HepG2 (cell line): ENCODE measurements around the gene COX4I1. TPM values are rescaled to one million over a fixed set of nuclear protein-coding genes. Genes with fewer than 3 reads are reported as not detected.

ENCODE experiments used
- ATAC-seq: fragments of 200-7000 bp; cut with Tn5 transposase; 3 replicates; pipeline ENCODE4 v1.9.1; 2020; ENCODE audit warnings: mild to moderate bottlenecking, moderate library complexity
- BruUV-seq: library from RNA; stranded (reverse); fragments of 400-500 nt; replicated peaks from 2 replicates; lab custom pipeline; 2021; lab: Mats Ljungman, UMichigan
- CTCF ChIA-PET: fragments of 300-600 bp; formaldehyde crosslinking; extraction: SDS; loops from one replicate; lab custom pipeline; 2021; ENCODE audit warnings: low total read pairs, inconsistent platforms, low intra/inter-chr PET ratio; lab: Yijun Ruan, JAX
- POLR2A ChIA-PET: fragments of 350-600 bp; sonication (Branson Sonifier 250); formaldehyde crosslinking; loops from one replicate; lab custom pipeline; 2020; ENCODE audit warnings: antibody characterized with exemption, inconsistent platforms; lab: Yijun Ruan, JAX
- DNase-seq: peaks from one replicate; pipeline ENCODE4 v3.0.0-alpha.2; 2015; ENCODE audit warnings: low spot score
- FAIRE-seq: peaks from 3 replicates; lab custom pipeline; 2011; peaks lifted over from hg19 to GRCh38; lab: Jason Lieb, UNC
- H2AFZ ChIP-seq: one replicate; pipeline ENCODE4 v1.6.1; 2011; ENCODE audit warnings: low read length, inconsistent platforms
- H3K27ac ChIP-seq: fragments of 300-600 bp; 3 replicates; pipeline ENCODE4 v1.8.0; 2011; ENCODE audit warnings: mixed run types, mild to moderate bottlenecking, mixed read lengths, low read length, inconsistent platforms; ENCODE audit not compliant: insufficient read depth; ENCODE audit errors: extremely low read length
- H3K27me3 ChIP-seq, 2 experiments: fragments of 200-600 bp in 1 of 2; 2 replicates in 1 of 2; 3 replicates in 1 of 2; pipeline versions ENCODE4 v1.6.0 to v1.8.0; 2011; ENCODE audit warnings: low read length in 2 of 2, mild to moderate bottlenecking in 2 of 2, moderate library complexity in 2 of 2, inconsistent platforms in 1 of 2; ENCODE audit not compliant: insufficient read depth in 2 of 2, control insufficient read depth in 1 of 2
- H3K36me3 ChIP-seq, 2 experiments: fragments of 200-600 bp in 1 of 2; replicated peaks in 1 of 2; 2 replicates in 1 of 2; 3 replicates in 1 of 2; pipeline versions ENCODE4 v1.5.1 to v1.8.0; 2011; ENCODE audit warnings: low read length in 2 of 2, inconsistent platforms in 1 of 2; ENCODE audit not compliant: insufficient read depth in 2 of 2, control insufficient read depth in 1 of 2
- H3K4me1 ChIP-seq: 2 replicates; pipeline ENCODE4 v1.5.1; 2012; ENCODE audit warnings: low read length, inconsistent platforms; ENCODE audit not compliant: insufficient read depth
- H3K4me2 ChIP-seq: 2 replicates; pipeline ENCODE4 v1.6.0; 2011; ENCODE audit warnings: low read depth, low read length, inconsistent platforms
- H3K4me3 ChIP-seq, 3 experiments: fragments of 200-600 bp in 1 of 3; sonication (generic), shearing (Covaris generic) in 1 of 3; replicated peaks in 1 of 3; 2 replicates each; pipeline ENCODE4 v1.5.1; 2011 to 2016; ENCODE audit warnings: low read length in 3 of 3, inconsistent platforms in 2 of 3, low read depth in 2 of 3, mild to moderate bottlenecking in 2 of 3, control low read depth in 1 of 3, mixed read lengths in 1 of 3; ENCODE audit not compliant: insufficient read depth in 1 of 3
- H3K79me2 ChIP-seq: one replicate; pipeline ENCODE4 v1.6.1; 2011; ENCODE audit warnings: low read length, inconsistent platforms; ENCODE audit not compliant: insufficient read depth
- H3K9ac ChIP-seq: 2 replicates; pipeline ENCODE4 v1.6.0; 2011; ENCODE audit warnings: mild to moderate bottlenecking, low read depth, low read length, inconsistent platforms; ENCODE audit not compliant: insufficient read depth
- H3K9me3 ChIP-seq: 2 replicates; pipeline ENCODE4 v1.5.1; 2012; ENCODE audit warnings: mild to moderate bottlenecking, low read length
- H4K20me1 ChIP-seq: 2 replicates; pipeline ENCODE4 v1.6.0; 2011; ENCODE audit warnings: inconsistent platforms, mild to moderate bottlenecking, low read length, moderate library complexity; ENCODE audit not compliant: insufficient read depth
- DR1 ChIP-seq: sonication (generic); formaldehyde crosslinking; IDR thresholded peaks from 2 replicates; pipeline ENCODE4 v1.8.0; 2021; ENCODE audit warnings: mild to moderate bottlenecking, missing genetic modification reagents, inconsistent platforms
- FOXA3 ChIP-seq: IDR thresholded peaks from 2 replicates; pipeline ENCODE4 v1.6.1; 2016; ENCODE audit warnings: missing genetic modification reagents, missing compliant biosample characterization
- FOXM1 ChIP-seq: sonication (generic); formaldehyde crosslinking; IDR thresholded peaks from 2 replicates; pipeline ENCODE4 v1.5.0; 2020; ENCODE audit warnings: missing genetic modification reagents
- NR2F6 ChIP-seq, 2 experiments: IDR thresholded peaks; 2 replicates each; pipeline ENCODE4 v1.6.1; 2016; ENCODE audit warnings: antibody characterized with exemption in 1 of 2, mild to moderate bottlenecking in 1 of 2
- PLSCR1 ChIP-seq: sonication (generic); formaldehyde crosslinking; IDR thresholded peaks from 2 replicates; pipeline ENCODE4 v1.5.0; 2020; ENCODE audit warnings: missing genetic modification reagents, mild to moderate bottlenecking, borderline replicate concordance
- POGK ChIP-seq: sonication (generic); formaldehyde crosslinking; conservative IDR thresholded peaks from 2 replicates; pipeline ENCODE4 v1.8.0; 2022; ENCODE audit warnings: mild to moderate bottlenecking, moderate library complexity, missing genetic modification reagents
- SALL2 ChIP-seq: sonication (generic); formaldehyde crosslinking; IDR thresholded peaks from 2 replicates; pipeline ENCODE4 v1.8.1; 2023; ENCODE audit warnings: mild to moderate bottlenecking, missing genetic modification reagents, inconsistent platforms
- SMAD1 ChIP-seq: sonication (generic); formaldehyde crosslinking; IDR thresholded peaks from 2 replicates; pipeline ENCODE4 v1.4.0; 2020; ENCODE audit warnings: missing genetic modification reagents, low read depth, mild to moderate bottlenecking, borderline replicate concordance
- TBX3 ChIP-seq: fragments of 450-650 bp; IDR thresholded peaks from 2 replicates; pipeline ENCODE4 v1.6.1; 2017; ENCODE audit warnings: antibody characterized with exemption, mild to moderate bottlenecking, inconsistent platforms, borderline replicate concordance
- ZFP90 ChIP-seq: sonication (generic); formaldehyde crosslinking; IDR thresholded peaks from 2 replicates; pipeline ENCODE4 v1.8.0; 2022; ENCODE audit warnings: missing genetic modification reagents, mild to moderate bottlenecking, inconsistent platforms, borderline replicate concordance
- ZGPAT ChIP-seq: IDR thresholded peaks from 2 replicates; pipeline ENCODE4 v1.6.1; 2016; ENCODE audit warnings: mild to moderate bottlenecking
- ZNF331 ChIP-seq: sonication (generic); formaldehyde crosslinking; IDR thresholded peaks from 2 replicates; pipeline ENCODE4 v1.4.0; 2020; ENCODE audit warnings: missing genetic modification reagents
- ZNF589 ChIP-seq: sonication (generic); formaldehyde crosslinking; conservative IDR thresholded peaks from 2 replicates; pipeline ENCODE4 v1.8.0; 2022; ENCODE audit warnings: mild to moderate bottlenecking, moderate library complexity, missing genetic modification reagents
- ZNF615 ChIP-seq: sonication (generic); formaldehyde crosslinking; IDR thresholded peaks from 2 replicates; pipeline ENCODE4 v1.5.0; 2020; ENCODE audit warnings: mild to moderate bottlenecking, missing genetic modification reagents, borderline replicate concordance
- WGBS: methylation state at CpG from one replicate; pipeline ENCODE4 v1.1.6; 2017; ENCODE audit warnings: low lambda C conversion rate; 5-methylcytosine and 5-hydroxymethylcytosine counted together
- in situ Hi-C: cut with HindIII; loops from 2 replicates; pipeline ENCODE4 v1.10.0; 2017; ENCODE audit warnings: low pct_unique_long_range_greater_than_20kb; ENCODE audit not compliant: extremely low pct_ligation_motif_present
- intact Hi-C: fragments of 100-400 bp; cut with micrococcal nuclease; formaldehyde crosslinking; loops from one replicate; pipeline ENCODE4 v1.10.0; 2022; ENCODE audit not compliant: unreplicated experiment
- polyA plus RNA-seq, 8 experiments: library from polyadenylated mRNA; depleted of rRNA in 3 of 8; stranded (reverse) in 7 of 8; unstranded in 1 of 8; fragments of >200 nt; fragmentation: Illumina TruSeq in 4 of 8; extraction: Trizol in 4 of 8; gene quantifications; 2 replicates each; pipeline versions ENCODE4 v1.2.1 to v1.2.3, GENCODE V29; 2011 to 2016; ENCODE audit warnings: low read depth in 4 of 8, missing spikeins in 1 of 8, mixed read lengths in 1 of 8; ENCODE audit not compliant: insufficient read depth in 1 of 8
- total RNA-seq, 5 experiments: library from RNA; depleted of rRNA; stranded (reverse); fragments of >200 nt; fragmentation: Illumina TruSeq; extraction: Trizol; gene quantifications; 2 replicates each; pipeline ENCODE4 v1.2.3, GENCODE V29; 2016; ENCODE audit warnings: low read depth in 1 of 5
- TF ChIP-seq, protein P1 (sequence below): sonication (generic); formaldehyde crosslinking; IDR thresholded peaks from 2 replicates; pipeline ENCODE4 v1.8.0; 2022; ENCODE audit warnings: low read depth, missing genetic modification reagents

The COX4I1 gene
- total and polyA plus RNA-seq, 2 of the 13 experiments (the other 11 are each of a cell fraction or from before 2014, with no cell fraction given): 658 to 902 TPM

DNA sequence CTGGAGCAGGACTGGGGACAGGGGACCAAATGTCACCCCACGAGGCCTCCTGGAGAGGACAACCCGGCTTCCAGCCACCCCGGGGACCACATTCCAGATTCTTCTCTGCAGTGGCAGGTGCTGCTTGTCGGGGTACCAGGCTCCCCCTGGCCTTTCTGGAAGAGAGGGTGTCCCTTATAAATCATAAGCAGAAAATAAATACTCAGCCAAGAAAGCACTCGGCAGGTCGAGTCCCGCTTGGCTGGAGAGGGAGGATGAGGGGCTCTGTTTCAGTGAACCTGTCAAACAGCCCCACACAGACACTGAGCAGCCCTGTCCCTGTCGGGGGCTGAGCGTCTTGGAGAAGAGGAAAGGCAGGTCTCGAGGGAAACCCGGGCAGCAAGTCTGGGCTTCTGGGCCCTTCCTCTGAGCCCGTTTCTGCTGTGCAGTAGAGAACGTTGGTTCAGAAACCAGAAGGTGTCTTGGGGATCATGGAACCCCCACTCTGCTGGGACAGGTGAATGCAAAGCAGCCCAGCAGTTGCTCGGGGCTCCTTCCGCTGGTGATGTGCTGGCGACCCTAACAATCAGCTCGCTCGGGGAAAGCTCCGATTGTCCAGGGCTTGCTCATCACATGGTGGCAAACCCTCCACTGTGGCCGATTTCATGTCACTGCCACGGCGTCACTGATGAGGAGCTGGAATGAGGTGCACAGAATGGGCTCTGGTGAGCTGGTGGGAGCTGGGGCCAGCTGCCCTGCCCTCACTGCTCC is 36.6 kb downstream of the COX4I1 start:
- no peak overlapping the region for H3K4me3 ChIP-seq
- in situ Hi-C loops: no loop called here
- POLR2A ChIA-PET: no interaction called here
- no TSS peak for BruUV-seq
- 31% methylated on average over 19 of the region's 22 CpGs for whole genome bisulfite sequencing
- H3K27ac ChIP-seq: no peak overlapping the region
- H2AFZ ChIP-seq: no peak overlapping the region
- no peak for TF ChIP-seq POGK (CRISPR knock-in tag)
- TF ChIP-seq ZGPAT: no peak
- no peak for TF ChIP-seq FOXA3 (CRISPR knock-in tag)
- TF ChIP-seq PLSCR1 (CRISPR knock-in tag): no peak
- no peak for TF ChIP-seq SALL2 (CRISPR knock-in tag)
- TF ChIP-seq, protein P1, sequence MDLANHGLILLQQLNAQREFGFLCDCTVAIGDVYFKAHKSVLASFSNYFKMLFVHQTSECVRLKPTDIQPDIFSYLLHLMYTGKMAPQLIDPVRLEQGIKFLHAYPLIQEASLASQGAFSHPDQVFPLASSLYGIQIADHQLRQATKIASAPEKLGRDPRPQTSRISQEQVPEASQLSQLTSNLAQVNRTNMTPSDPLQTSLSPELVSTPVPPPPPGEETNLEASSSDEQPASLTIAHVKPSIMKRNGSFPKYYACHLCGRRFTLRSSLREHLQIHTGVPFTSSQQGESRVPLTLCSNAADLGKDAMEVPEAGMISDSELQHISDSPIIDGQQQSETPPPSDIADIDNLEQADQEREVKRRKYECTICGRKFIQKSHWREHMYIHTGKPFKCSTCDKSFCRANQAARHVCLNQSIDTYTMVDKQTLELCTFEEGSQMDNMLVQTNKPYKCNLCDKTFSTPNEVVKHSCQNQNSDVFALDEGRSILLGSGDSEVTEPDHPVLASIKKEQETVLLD (CRISPR knock-in tag): no peak
- no peak for TF ChIP-seq SMAD1 (CRISPR knock-in tag)
- no peak for TF ChIP-seq ZNF331 (CRISPR knock-in tag)
- no peak for TF ChIP-seq ZFP90 (CRISPR knock-in tag)
- no peak for TF ChIP-seq TBX3
- TF ChIP-seq DR1 (CRISPR knock-in tag): no peak
- TF ChIP-seq ZNF615 (CRISPR knock-in tag): no peak
- TF ChIP-seq FOXM1 (CRISPR knock-in tag): no peak
- no peak for TF ChIP-seq ZNF589
- no peak for TF ChIP-seq NR2F6 (IDR thresholded peaks at IDR 0.05)
- no peak for TF ChIP-seq NR2F6 (CRISPR knock-in tag; IDR thresholded peaks at IDR 0.05)
- H3K79me2 ChIP-seq: no peaks in the 10 kb centered on the region
- DNase-seq: no peak
- peaks cover 14 to 57% of the 10 kb centered on the region in 2 experiments; a peak in 4 of 5 replicates for H3K27me3 ChIP-seq
- H3K36me3 ChIP-seq: no peaks in the 10 kb centered on the region
- intact Hi-C loops: no loop called here
- no peaks in the 10 kb centered on the region for H3K9me3 ChIP-seq
- ATAC-seq: no peak
- H3K4me2 ChIP-seq: no peak overlapping the region
- H3K4me1 ChIP-seq: no peaks in the 10 kb centered on the region
- no peak for FAIRE-seq
- CTCF ChIA-PET: no interaction called here
- no peaks in the 10 kb centered on the region for H4K20me1 ChIP-seq
- no peak overlapping the region for H3K9ac ChIP-seq
